Activated T-cell treated with anti-CD3 and anti-CD28 coated beads, Interleukin-2, amount 50 U/mL, for 24 hours (primary cell): ENCODE data around the gene TRRAP.

Experiments used
- DNase-seq: peaks from one replicate; pipeline ENCODE4 v3.0.0-alpha.2; 2020
- H3K27ac Mint-ChIP-seq: 2 replicates; pipeline ENCODE4 v1.8.0; 2020; ENCODE audit warnings: mild to moderate bottlenecking, mixed read lengths
- H3K27me3 Mint-ChIP-seq: 2 replicates; pipeline ENCODE4 v1.8.0; 2020; ENCODE audit warnings: mixed read lengths
- H3K36me3 Mint-ChIP-seq: 2 replicates; pipeline ENCODE4 v1.8.0; 2020; ENCODE audit warnings: low read depth, mixed read lengths
- H3K4me1 Mint-ChIP-seq: 2 replicates; pipeline ENCODE4 v1.8.0; 2020; ENCODE audit warnings: low read depth, mixed read lengths
- H3K4me3 Mint-ChIP-seq: 2 replicates; pipeline ENCODE4 v1.8.0; 2020; ENCODE audit warnings: mild to moderate bottlenecking, moderate library complexity, mixed read lengths
- H3K9me3 Mint-ChIP-seq: 2 replicates; pipeline ENCODE4 v1.8.0; 2020; ENCODE audit warnings: mixed read lengths

Gene TRRAP

DNA sequence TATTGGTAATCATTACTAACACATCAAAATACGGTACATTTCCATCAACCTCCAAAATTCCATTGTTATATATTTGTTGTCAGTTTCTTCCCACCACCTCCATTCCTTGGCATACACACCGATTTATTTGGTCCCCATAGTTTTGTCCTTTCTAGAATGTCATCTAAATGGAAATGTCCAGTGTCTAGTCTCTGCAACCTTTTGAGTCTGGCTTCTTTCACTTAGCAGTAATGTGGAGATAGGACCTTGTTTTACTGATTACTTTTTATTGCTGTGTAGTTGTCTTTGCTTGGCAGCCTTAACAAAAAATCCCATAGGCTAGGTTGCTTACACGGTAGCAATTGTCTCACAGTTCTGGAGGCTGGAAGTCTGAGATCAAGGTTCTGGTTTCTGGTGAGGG lies 22.5 kb downstream of the TRRAP start:
- Mint-ChIP-seq H3K27me3 (no peaks in the 10 kb centered on the region), H3K27ac (no peak overlapping the region), H3K36me3 (peaks cover 96% of the 10 kb centered on the region), H3K9me3 (no peaks in the 10 kb centered on the region), H3K4me1 (no peaks in the 10 kb centered on the region), H3K4me3 (no peak overlapping the region)
- no peak for DNase-seq

- Mint-ChIP-seq H3K27me3 (no peaks in the 10 kb centered on the region), H3K36me3 (peaks cover 96% of the 10 kb centered on the region), H3K9me3 (no peaks in the 10 kb centered on the region), H3K27ac (no peak overlapping the region), H3K4me1 (no peaks in the 10 kb centered on the region), H3K4me3 (no peak overlapping the region)
- no peak for DNase-seq
Measured at GRCh38 chr7:98902523-98902922, 24.2 kb downstream of the TRRAP start.

DNA sequence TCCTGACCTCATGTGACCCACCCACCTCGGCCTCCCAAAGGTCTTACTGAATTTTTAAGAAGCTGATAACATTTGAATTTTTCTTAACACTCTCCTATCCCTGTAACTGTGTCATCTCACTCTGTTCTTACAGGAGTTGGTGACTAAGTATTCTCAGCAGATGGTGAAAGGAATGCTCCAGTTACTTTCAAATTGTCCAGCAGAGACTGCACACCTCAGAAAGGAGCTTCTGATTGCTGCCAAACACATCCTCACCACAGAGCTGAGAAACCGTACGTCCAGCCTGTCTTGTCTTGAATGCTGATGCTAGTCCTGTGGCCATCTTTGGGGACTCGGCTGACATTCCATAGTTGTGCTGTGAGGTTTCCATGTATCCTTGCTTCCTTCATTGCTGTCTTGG lies 24.9 kb downstream of the TRRAP start:
- H3K4me3 Mint-ChIP-seq, result no peak overlapping the region
- H3K27me3 Mint-ChIP-seq, result no peaks in the 10 kb centered on the region
- H3K4me1 Mint-ChIP-seq, result no peaks in the 10 kb centered on the region
- peaks cover 96% of the 10 kb centered on the region for H3K36me3 Mint-ChIP-seq
- no peak overlapping the region for H3K27ac Mint-ChIP-seq
- H3K9me3 Mint-ChIP-seq, result no peaks in the 10 kb centered on the region
- DNase-seq, result no peak

DNA sequence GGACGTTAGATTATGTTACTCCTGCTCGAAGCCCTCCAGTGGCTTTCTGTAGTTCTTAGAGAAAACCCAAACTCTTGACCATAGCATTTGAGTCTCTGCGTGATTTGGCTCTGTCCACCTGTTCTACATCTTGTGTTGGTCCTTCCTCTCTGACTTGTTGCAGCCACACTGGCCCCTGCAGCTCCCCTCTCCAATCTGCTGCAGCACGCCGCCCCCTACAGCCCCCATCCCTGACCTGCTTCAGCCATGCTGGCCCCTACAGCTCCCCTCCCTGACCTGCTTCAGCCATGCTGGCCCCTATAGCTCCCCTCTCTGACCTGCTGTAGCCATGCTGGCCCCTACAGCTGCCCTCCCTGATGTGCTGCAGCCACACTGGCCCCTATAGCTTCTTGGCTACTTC lies 29.2 kb downstream of the TRRAP start:
- Mint-ChIP-seq H3K27ac (peak overlapping the region; percentile 3), H3K4me3 (no peak overlapping the region), H3K9me3 (no peaks in the 10 kb centered on the region), H3K27me3 (no peaks in the 10 kb centered on the region), H3K4me1 (no peaks in the 10 kb centered on the region), H3K36me3 (peaks cover 95% of the 10 kb centered on the region)
- DNase-seq, result no peak

GRCh38 chr7:98908585-98908984 lies 30.3 kb downstream of the TRRAP start:
- no peak overlapping the region for H3K4me3 Mint-ChIP-seq
- DNase-seq, result no peak
- no peak overlapping the region for H3K27ac Mint-ChIP-seq
- no peaks in the 10 kb centered on the region for H3K4me1 Mint-ChIP-seq
- no peaks in the 10 kb centered on the region for H3K27me3 Mint-ChIP-seq
- no peaks in the 10 kb centered on the region for H3K9me3 Mint-ChIP-seq
- peaks cover 96% of the 10 kb centered on the region for H3K36me3 Mint-ChIP-seq

- H3K4me1 Mint-ChIP-seq, result no peaks in the 10 kb centered on the region
- peaks cover 97% of the 10 kb centered on the region for H3K36me3 Mint-ChIP-seq
- H3K27ac Mint-ChIP-seq, result no peak overlapping the region
Measured at GRCh38 chr7:98909487-98909886, 31.2 kb downstream of the TRRAP start.

GRCh38 chr7:98910427-98910826 lies 32.1 kb downstream of the TRRAP start:
- Mint-ChIP-seq H3K9me3 (no peaks in the 10 kb centered on the region), H3K27me3 (no peaks in the 10 kb centered on the region), H3K4me1 (no peaks in the 10 kb centered on the region), H3K36me3 (peaks cover 93% of the 10 kb centered on the region), H3K27ac (no peak overlapping the region), H3K4me3 (no peak overlapping the region)
- DNase-seq, result no peak

More at GRCh38 chr7:98909487-98909886, 31.2 kb downstream of the TRRAP start:
- Mint-ChIP-seq H3K9me3 (no peaks in the 10 kb centered on the region), H3K27me3 (no peaks in the 10 kb centered on the region), H3K4me3 (no peak overlapping the region)
- no peak for DNase-seq

- H3K27me3 Mint-ChIP-seq, result no peaks in the 10 kb centered on the region
Measured at GRCh38 chr7:98911916-98912315, 33.6 kb downstream of the TRRAP start.

GRCh38 chr7:98913026-98913425 lies 34.7 kb downstream of the TRRAP start:
- H3K4me3 Mint-ChIP-seq, result no peak overlapping the region
- H3K27ac Mint-ChIP-seq, result no peak overlapping the region
- no peaks in the 10 kb centered on the region for H3K9me3 Mint-ChIP-seq
- no peak for DNase-seq
- no peaks in the 10 kb centered on the region for H3K27me3 Mint-ChIP-seq
- H3K36me3 Mint-ChIP-seq, result peaks cover 94% of the 10 kb centered on the region
- H3K4me1 Mint-ChIP-seq, result no peaks in the 10 kb centered on the region

More at GRCh38 chr7:98911916-98912315, 33.6 kb downstream of the TRRAP start:
- Mint-ChIP-seq H3K4me3 (no peak overlapping the region), H3K27ac (no peak overlapping the region), H3K4me1 (no peaks in the 10 kb centered on the region), H3K36me3 (peaks cover 95% of the 10 kb centered on the region), H3K9me3 (no peaks in the 10 kb centered on the region)
- no peak for DNase-seq

GRCh38 chr7:98913612-98914011 lies 35.3 kb downstream of the TRRAP start:
- H3K9me3 Mint-ChIP-seq, result no peaks in the 10 kb centered on the region
- no peak for DNase-seq
- H3K36me3 Mint-ChIP-seq, result peaks cover 94% of the 10 kb centered on the region
- no peaks in the 10 kb centered on the region for H3K27me3 Mint-ChIP-seq
- no peak overlapping the region for H3K4me3 Mint-ChIP-seq
- no peak overlapping the region for H3K27ac Mint-ChIP-seq
- H3K4me1 Mint-ChIP-seq, result no peaks in the 10 kb centered on the region

DNA sequence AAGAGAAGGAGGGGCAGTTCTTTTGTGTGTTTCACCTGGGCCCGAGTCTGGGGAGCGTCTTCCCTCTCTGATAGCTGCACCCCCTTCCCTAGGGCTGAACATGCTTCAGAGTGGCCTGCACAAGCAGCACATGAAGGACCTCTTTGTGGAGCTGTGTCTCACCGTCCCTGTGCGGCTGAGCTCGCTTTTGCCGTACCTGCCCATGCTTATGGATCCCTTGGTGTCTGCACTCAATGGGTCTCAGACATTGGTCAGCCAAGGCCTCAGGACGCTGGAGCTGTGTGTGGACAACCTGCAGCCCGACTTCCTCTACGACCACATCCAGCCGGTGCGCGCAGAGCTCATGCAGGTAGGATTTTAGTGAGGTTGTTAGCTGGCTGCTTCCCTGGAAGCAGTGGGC lies 39.0 kb downstream of the TRRAP start:
- Mint-ChIP-seq H3K4me3 (no peak overlapping the region), H3K27me3 (no peaks in the 10 kb centered on the region), H3K4me1 (no peaks in the 10 kb centered on the region), H3K36me3 (peaks cover 94% of the 10 kb centered on the region), H3K27ac (no peak overlapping the region), H3K9me3 (no peaks in the 10 kb centered on the region)
- DNase-seq, result no peak

- Mint-ChIP-seq H3K4me1 (no peaks in the 10 kb centered on the region), H3K36me3 (peaks cover 98% of the 10 kb centered on the region), H3K27me3 (no peaks in the 10 kb centered on the region), H3K9me3 (no peaks in the 10 kb centered on the region), H3K27ac (no peak overlapping the region), H3K4me3 (no peak overlapping the region)
- no peak for DNase-seq
Measured at GRCh38 chr7:98921608-98922372, 43.5 kb downstream of the TRRAP start.

GRCh38 chr7:98922392-98923187 lies 44.3 kb downstream of the TRRAP start:
- Mint-ChIP-seq H3K4me3 (no peak overlapping the region), H3K36me3 (peaks cover 99% of the 10 kb centered on the region), H3K9me3 (no peaks in the 10 kb centered on the region), H3K27ac (peak overlapping the region; percentile 55), H3K27me3 (no peaks in the 10 kb centered on the region), H3K4me1 (no peaks in the 10 kb centered on the region)
- no peak for DNase-seq

DNA sequence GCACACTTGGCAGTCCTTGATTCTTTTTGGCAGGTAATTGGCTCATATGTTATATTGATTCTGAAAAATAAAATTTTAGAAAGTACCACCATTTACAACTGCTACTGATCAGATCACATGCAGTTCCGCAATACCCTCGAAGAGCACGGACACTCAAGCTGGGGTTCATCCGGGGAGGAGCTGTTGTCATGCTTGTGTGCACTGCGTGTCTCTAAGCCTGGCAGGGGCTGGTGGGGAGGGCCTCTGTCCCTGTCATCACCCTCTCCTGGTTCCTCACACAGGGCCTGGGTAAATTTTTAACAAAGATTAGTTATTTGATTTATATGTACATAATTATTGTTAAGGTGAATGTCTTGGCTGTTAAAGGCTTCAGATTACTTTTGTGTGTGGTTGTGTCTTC lies 45.2 kb downstream of the TRRAP start:
- Mint-ChIP-seq H3K27ac (no peak overlapping the region), H3K36me3 (peaks cover 99% of the 10 kb centered on the region), H3K27me3 (no peaks in the 10 kb centered on the region), H3K4me3 (no peak overlapping the region), H3K4me1 (no peaks in the 10 kb centered on the region), H3K9me3 (no peaks in the 10 kb centered on the region)
- no peak for DNase-seq

GRCh38 chr7:98927125-98927524 lies 48.8 kb downstream of the TRRAP start:
- peaks cover 92% of the 10 kb centered on the region for H3K36me3 Mint-ChIP-seq
- no peaks in the 10 kb centered on the region for H3K9me3 Mint-ChIP-seq
- no peak for DNase-seq
- no peak overlapping the region for H3K4me3 Mint-ChIP-seq
- no peaks in the 10 kb centered on the region for H3K27me3 Mint-ChIP-seq
- no peak overlapping the region for H3K27ac Mint-ChIP-seq
- peaks cover 18% of the 10 kb centered on the region for H3K4me1 Mint-ChIP-seq
